CD4-positive, alpha-beta memory T cell (primary cell): ENCODE results near the gene MDK. TPM values are rescaled to one million over a fixed set of nuclear protein-coding genes. Genes with fewer than 3 reads are reported as not detected.
A peak's percentile ranks its signal among the peaks of the same experiment; 100 is the strongest.
"Not testable (repeated sequence)": the region's sequence is repeated elsewhere in the genome, so short reads cannot be mapped to it uniquely, and the experiment has no call there.

Experiments
- CTCF ChIA-PET: fragments of 350-600 bp; sonication (Branson Sonifier 250); formaldehyde crosslinking; loops from one replicate; lab custom pipeline; 2021; ENCODE audit warnings: inconsistent platforms; ENCODE audit not compliant: partially characterized antibody; lab: Charles Lee
- POLR2A ChIA-PET: fragments of 350-600 bp; sonication (Branson Sonifier 250); formaldehyde crosslinking; loops from one replicate; lab custom pipeline; 2021; ENCODE audit not compliant: partially characterized antibody; lab: Charles Lee
- DNase-seq, 5 donors: peaks; one replicate each; pipeline versions ENCODE4 v3.0.0 to v3.0.0-alpha.2; 2020 to 2022; ENCODE audit warnings: mixed read lengths in 1 of 5
- H3K27ac ChIP-seq: one replicate; pipeline ENCODE4 v1.7.0; 2013; ENCODE audit warnings: low read depth, low read length
- H3K27me3 ChIP-seq: 2 replicates; pipeline ENCODE4 v1.7.0; 2013; ENCODE audit warnings: mild to moderate bottlenecking, low read length, moderate library complexity; ENCODE audit not compliant: insufficient read depth
- H3K36me3 ChIP-seq: 2 replicates; pipeline ENCODE4 v1.7.0; 2013; ENCODE audit warnings: mild to moderate bottlenecking, low read length, moderate library complexity; ENCODE audit not compliant: insufficient read depth
- H3K4me1 ChIP-seq: 2 replicates; pipeline ENCODE4 v1.7.0; 2013; ENCODE audit warnings: mild to moderate bottlenecking, low read length, moderate library complexity; ENCODE audit not compliant: insufficient read depth
- H3K4me3 ChIP-seq, 2 donors: one replicate each; pipeline ENCODE4 v1.7.0; 2013; ENCODE audit warnings: low read length in 2 of 2, mild to moderate bottlenecking in 1 of 2
- H3K9me3 ChIP-seq, 2 donors: one replicate each; pipeline ENCODE4 v1.7.0; 2013; ENCODE audit warnings: low read length in 2 of 2, control low read depth in 1 of 2; ENCODE audit not compliant: control insufficient read depth in 1 of 2
- H3K27ac Mint-ChIP-seq, 7 donors: one replicate each; pipeline ENCODE4 v1.8.0; 2020 to 2021; ENCODE audit warnings: mixed read lengths in 7 of 7, mild to moderate bottlenecking in 6 of 7, inconsistent platforms in 3 of 7, moderate library complexity in 3 of 7
- H3K27me3 Mint-ChIP-seq, 2 donors: one replicate each; pipeline ENCODE4 v1.8.0; 2020 to 2021; ENCODE audit warnings: mixed read lengths in 2 of 2
- H3K36me3 Mint-ChIP-seq, 2 donors: one replicate each; pipeline ENCODE4 v1.8.0; 2020 to 2021; ENCODE audit warnings: mixed read lengths in 2 of 2, inconsistent platforms in 1 of 2, mild to moderate bottlenecking in 1 of 2
- H3K4me1 Mint-ChIP-seq, 4 donors: one replicate each; pipeline ENCODE4 v1.8.0; 2020 to 2021; ENCODE audit warnings: mixed read lengths in 4 of 4, mild to moderate bottlenecking in 1 of 4
- H3K4me3 Mint-ChIP-seq, 8 donors: one replicate each; pipeline ENCODE4 v1.8.0; 2020 to 2021; ENCODE audit warnings: mixed read lengths in 8 of 8, mild to moderate bottlenecking in 7 of 8, moderate library complexity in 6 of 8, inconsistent platforms in 3 of 8
- H3K9me3 Mint-ChIP-seq, 8 donors: one replicate each; pipeline ENCODE4 v1.8.0; 2020 to 2021; ENCODE audit warnings: mixed read lengths in 8 of 8, mild to moderate bottlenecking in 5 of 8, inconsistent platforms in 3 of 8, moderate library complexity in 1 of 8
- intact Hi-C: fragments of 100-400 bp; cut with micrococcal nuclease; formaldehyde crosslinking; loops from one replicate; pipeline ENCODE4 v1.15.1; 2023
- polyA plus RNA-seq, 2 donors: library from polyadenylated mRNA; unstranded; fragments of 300-500 nt; fragmentation: Illumina TruSeq; gene quantifications; one replicate each; pipeline ENCODE4 v1.2.3, GENCODE V29; 2021
- total RNA-seq, 2 experiments: library from RNA; stranded (reverse); gene quantifications; one replicate each; pipeline ENCODE4 v1.2.3, GENCODE V29; 2021

The MDK gene
- total and polyA plus RNA-seq, 4 experiments from 2014 or later: 4.7 to 5.6 TPM; not detected in 2

DNA sequence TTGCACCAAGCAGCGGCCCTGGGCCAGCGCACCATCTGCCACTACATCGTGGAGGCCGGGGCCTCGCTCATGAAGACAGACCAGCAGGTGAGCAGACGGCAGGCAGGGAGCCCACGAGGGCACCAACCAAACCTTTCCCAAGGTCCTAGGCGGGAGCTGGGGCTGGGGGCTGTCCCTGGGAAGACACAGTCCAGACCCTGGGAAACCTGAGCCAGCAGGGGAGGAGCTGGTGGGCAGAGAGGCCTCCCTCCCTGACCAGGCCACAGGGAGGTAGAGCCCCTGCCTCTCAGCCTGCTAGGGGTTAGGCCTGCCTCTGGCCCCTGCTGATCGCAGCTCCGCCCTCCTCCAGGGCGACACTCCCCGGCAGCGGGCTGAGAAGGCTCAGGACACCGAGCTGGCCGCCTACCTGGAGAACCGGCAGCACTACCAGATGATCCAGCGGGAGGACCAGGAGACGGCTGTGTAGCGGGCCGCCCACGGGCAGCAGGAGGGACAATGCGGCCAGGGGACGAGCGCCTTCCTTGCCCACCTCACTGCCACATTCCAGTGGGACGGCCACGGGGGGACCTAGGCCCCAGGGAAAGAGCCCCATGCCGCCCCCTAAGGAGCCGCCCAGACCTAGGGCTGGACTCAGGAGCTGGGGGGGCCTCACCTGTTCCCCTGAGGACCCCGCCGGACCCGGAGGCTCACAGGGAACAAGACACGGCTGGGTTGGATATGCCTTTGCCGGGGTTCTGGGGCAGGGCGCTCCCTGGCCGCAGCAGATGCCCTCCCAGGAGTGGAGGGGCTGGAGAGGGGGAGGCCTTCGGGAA, 1.8 kb upstream of the MDK start:
- Mint-ChIP-seq H3K27ac (peak overlapping the region; percentile 41 to 77 (median 73)), H3K36me3 (peaks cover 20 to 37% of the 10 kb centered on the region in 2 donors), H3K4me3 (peak overlapping the region in 6 of 8 donors; percentile 40 to 70 (median 58)), H3K27me3 (peaks cover 0 to 11% of the 10 kb centered on the region in 2 donors)
- H3K27me3 ChIP-seq: peaks cover 12% of the 10 kb centered on the region
- CTCF ChIA-PET: interaction anchor here (1.8 to 3.1 kb wide), 2 partner anchors 9 to 26 kb away, joined by 4 to 14 read pairs; no protein-coding TSS in a partner anchor
- H3K4me3 ChIP-seq, H3K27ac ChIP-seq, H3K9me3 Mint-ChIP-seq, H3K4me1 Mint-ChIP-seq, H3K9me3 ChIP-seq, DNase-seq: not testable (repeated sequence)
- H3K36me3 ChIP-seq: peaks cover 24% of the 10 kb centered on the region
- intact Hi-C loops: loop anchor here (5.0 kb wide), 1 partner anchor 32 kb away; the partner anchor contains the start of gene DGKZ
- peaks cover 12% of the 10 kb centered on the region for H3K4me1 ChIP-seq
- POLR2A ChIA-PET: interaction anchor here (0.9 to 4.3 kb wide), 7 partner anchors 12 to 181 kb away, joined by 3 to 34 read pairs (median 3); partner anchors contain the start of genes CHRM4 and DGKZ

DNA sequence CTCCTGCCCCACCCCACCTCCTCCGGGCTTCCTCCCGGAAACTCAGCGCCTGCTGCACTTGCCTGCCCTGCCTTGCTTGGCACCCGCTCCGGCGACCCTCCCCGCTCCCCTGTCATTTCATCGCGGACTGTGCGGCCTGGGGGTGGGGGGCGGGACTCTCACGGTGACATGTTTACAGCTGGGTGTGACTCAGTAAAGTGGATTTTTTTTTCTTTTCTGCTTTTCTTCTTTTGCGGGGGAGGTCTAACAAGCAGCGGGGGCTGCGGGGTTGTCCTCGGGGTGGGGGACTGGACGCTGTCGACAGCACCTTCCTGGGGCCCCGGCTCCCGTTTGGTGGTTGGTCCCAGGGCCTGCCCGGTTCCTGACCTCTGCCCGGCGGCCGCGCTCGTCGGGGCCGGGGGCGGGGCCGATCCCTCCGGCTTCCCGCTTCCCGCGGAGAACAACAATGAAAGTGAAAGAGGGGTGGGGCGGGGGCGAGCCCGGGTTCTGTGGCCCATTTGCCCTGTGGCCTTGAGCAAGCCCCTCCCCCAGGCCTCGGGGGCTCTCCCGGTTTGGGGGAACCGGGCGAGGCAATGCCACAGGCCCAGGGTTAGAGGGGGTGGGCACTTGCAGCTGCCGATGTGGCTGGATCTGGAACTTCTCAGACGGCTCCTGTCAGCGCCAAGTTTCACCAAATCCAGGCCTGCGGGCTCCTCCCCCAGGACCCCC, 975 bp upstream of the MDK start:
- peaks cover 12% of the 10 kb centered on the region for H3K27me3 ChIP-seq
- H3K4me3 ChIP-seq: peak overlapping the region; percentile 29 to 60
- H3K36me3 ChIP-seq: peaks cover 16% of the 10 kb centered on the region
- no peaks in the 10 kb centered on the region for H3K9me3 ChIP-seq
- Mint-ChIP-seq H3K4me1 (peaks cover 4 to 9% (median 7%) of the 10 kb centered on the region in 4 donors), H3K9me3 (peaks cover 0 to 2% (median 0%) of the 10 kb centered on the region in 8 donors), H3K36me3 (peaks cover 18 to 31% of the 10 kb centered on the region in 2 donors), H3K4me3 (peak overlapping the region; percentile 80 to 90 (median 82)), H3K27ac (peak overlapping the region; percentile 32 to 86 (median 71)), H3K27me3 (peaks cover 3 to 15% of the 10 kb centered on the region in 2 donors)
- intact Hi-C loops: loop anchor here (5.0 kb wide), 1 partner anchor 33 kb away; the partner anchor contains the start of gene DGKZ
- POLR2A ChIA-PET: interaction anchor here (0.9 to 4.3 kb wide), 9 partner anchors 8 to 213 kb away, joined by 3 to 34 read pairs (median 4); partner anchors contain the start of genes AMBRA1, CHRM4 and DGKZ
- peak overlapping the region; percentile 49 for H3K27ac ChIP-seq
- DNase-seq: peak; percentile 41 to 79 (median 47)
- CTCF ChIA-PET: interaction anchor here (0.5 to 1.8 kb wide), 2 partner anchors 8 to 20 kb away, joined by 3 to 4 read pairs; no protein-coding TSS in a partner anchor
- H3K4me1 ChIP-seq: peaks cover 12% of the 10 kb centered on the region

DNA sequence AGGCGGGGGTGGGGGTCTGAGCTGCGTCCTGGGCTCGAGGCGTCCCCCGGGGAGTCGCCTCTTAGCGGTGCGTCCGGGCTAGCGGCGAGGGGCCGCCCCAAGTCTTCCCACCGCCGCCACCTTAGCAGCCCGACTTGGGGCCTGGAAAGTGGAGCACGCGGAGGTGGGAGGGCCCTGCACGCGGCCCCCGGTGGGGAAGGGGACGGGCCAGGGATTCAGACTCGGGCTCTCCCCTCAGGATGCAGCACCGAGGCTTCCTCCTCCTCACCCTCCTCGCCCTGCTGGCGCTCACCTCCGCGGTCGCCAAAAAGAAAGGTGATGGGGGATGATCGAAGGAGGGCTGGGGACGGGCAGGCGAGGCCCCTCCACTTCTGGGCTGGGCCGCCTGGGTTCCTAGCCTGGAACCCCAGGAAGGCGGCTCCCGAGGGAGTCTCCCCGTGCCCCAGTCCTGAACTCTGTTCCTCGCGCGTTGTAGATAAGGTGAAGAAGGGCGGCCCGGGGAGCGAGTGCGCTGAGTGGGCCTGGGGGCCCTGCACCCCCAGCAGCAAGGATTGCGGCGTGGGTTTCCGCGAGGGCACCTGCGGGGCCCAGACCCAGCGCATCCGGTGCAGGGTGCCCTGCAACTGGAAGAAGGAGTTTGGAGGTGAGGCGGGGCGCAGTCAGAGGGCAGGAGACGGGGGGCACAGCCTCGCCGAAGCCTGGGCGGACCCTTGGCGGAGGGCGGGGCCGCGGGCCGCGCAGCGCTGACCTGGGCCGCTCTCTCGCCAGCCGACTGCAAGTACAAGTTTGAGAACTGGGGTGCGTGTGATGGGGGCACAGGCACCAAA, 563 bp downstream of the MDK start:
- Histone ChIP-seq H3K36me3 (peaks cover 4% of the 10 kb centered on the region), H3K4me3 (peak overlapping the region in 1 of 2 donors; percentile 28), H3K4me1 (peaks cover 12% of the 10 kb centered on the region), H3K27me3 (peaks cover 12% of the 10 kb centered on the region), H3K27ac (no peak overlapping the region), H3K9me3 (no peaks in the 10 kb centered on the region)
- POLR2A ChIA-PET: interaction anchor here (1.5 to 2.4 kb wide), 2 partner anchors 30 to 36 kb away, joined by 4 to 9 read pairs; no protein-coding TSS in a partner anchor
- Mint-ChIP-seq H3K27ac (peak overlapping the region in 2 of 7 donors; percentile 21 to 42), H3K27me3 (peaks cover 14 to 28% of the 10 kb centered on the region in 2 donors), H3K9me3 (peaks cover 0 to 2% (median 0%) of the 10 kb centered on the region in 8 donors), H3K4me3 (peak overlapping the region; percentile 67 to 82 (median 76)), H3K4me1 (peaks cover 4 to 20% (median 7%) of the 10 kb centered on the region in 4 donors), H3K36me3 (peaks cover 10 to 22% of the 10 kb centered on the region in 2 donors)
- intact Hi-C loops: loop anchor here (5.0 kb wide), 1 partner anchor 35 kb away; the partner anchor contains the start of gene DGKZ
- no peak for DNase-seq
- CTCF ChIA-PET: no interaction called here

DNA sequence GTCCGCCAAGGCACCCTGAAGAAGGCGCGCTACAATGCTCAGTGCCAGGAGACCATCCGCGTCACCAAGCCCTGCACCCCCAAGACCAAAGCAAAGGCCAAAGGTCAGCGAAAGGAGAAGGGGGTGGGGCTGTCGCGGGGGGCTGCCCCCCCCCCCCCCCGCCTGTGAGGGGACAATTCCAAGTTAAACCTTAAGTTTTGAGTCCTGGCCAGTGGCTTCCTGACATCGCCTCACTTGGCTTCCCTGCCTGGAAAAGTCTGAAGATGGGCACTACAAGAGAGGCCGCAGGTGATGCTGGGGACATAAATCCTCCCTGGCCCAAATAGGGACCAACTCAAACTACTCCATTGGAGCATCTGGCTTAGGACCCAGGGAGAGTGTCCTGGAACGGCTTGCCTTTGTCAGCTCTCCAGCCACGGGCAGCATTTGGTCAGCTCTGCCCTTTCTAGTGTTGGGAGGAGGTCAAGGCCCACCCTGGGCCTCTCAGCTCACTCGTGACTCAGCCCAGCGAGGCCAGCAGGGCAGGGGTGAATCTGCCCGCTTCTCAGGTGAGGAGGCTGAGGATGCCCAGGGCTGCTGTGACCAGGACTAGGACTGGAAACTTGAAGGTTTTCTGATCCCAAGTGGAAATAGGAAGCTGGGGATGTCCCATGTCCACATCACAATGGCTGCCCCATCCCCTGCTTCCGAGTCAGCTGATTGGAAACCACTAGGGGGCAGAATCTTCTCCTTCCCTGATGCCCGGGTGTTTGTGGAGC, 1.4 kb downstream of the MDK start:
- CTCF ChIA-PET: no interaction called here
- Mint-ChIP-seq H3K27me3 (peaks cover 14 to 33% of the 10 kb centered on the region in 2 donors), H3K4me3 (peak overlapping the region in 4 of 8 donors; percentile 51 to 82 (median 58))

DNA sequence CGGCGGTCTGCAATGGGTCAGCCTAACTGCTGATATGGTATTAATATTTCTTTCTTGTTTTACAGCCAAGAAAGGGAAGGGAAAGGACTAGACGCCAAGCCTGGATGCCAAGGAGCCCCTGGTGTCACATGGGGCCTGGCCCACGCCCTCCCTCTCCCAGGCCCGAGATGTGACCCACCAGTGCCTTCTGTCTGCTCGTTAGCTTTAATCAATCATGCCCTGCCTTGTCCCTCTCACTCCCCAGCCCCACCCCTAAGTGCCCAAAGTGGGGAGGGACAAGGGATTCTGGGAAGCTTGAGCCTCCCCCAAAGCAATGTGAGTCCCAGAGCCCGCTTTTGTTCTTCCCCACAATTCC, 1.9 kb downstream of the MDK start:
- Mint-ChIP-seq H3K27me3 (peaks cover 20 to 38% of the 10 kb centered on the region in 2 donors), H3K4me1 (peaks cover 9 to 27% (median 13%) of the 10 kb centered on the region in 4 donors), H3K36me3 (peaks cover 0 to 10% of the 10 kb centered on the region in 2 donors), H3K9me3 (no peaks in the 10 kb centered on the region), H3K4me3 (peak overlapping the region in 2 of 8 donors; percentile 46 to 52), H3K27ac (no peak overlapping the region)
- Histone ChIP-seq H3K27me3 (peaks cover 18% of the 10 kb centered on the region), H3K4me1 (peaks cover 19% of the 10 kb centered on the region), H3K36me3 (no peaks in the 10 kb centered on the region), H3K27ac (no peak overlapping the region), H3K9me3 (no peaks in the 10 kb centered on the region), H3K4me3 (no peak overlapping the region)
- ChIA-PET POLR2A (no interaction called here), CTCF (no interaction called here)
- no peak for DNase-seq
- intact Hi-C loops: loop anchor here (5.0 kb wide), 1 partner anchor 36 kb away; the partner anchor contains the start of gene DGKZ

More for the DNA sequence above, 1.4 kb downstream of the MDK start:
- Mint-ChIP-seq H3K9me3 (no peaks in the 10 kb centered on the region), H3K4me1 (peaks cover 4 to 21% (median 9%) of the 10 kb centered on the region in 4 donors), H3K27ac (no peak overlapping the region), H3K36me3 (peaks cover 2 to 14% of the 10 kb centered on the region in 2 donors)
- Histone ChIP-seq H3K9me3 (no peaks in the 10 kb centered on the region), H3K36me3 (no peaks in the 10 kb centered on the region), H3K27ac (no peak overlapping the region), H3K27me3 (peaks cover 16% of the 10 kb centered on the region), H3K4me1 (peaks cover 13% of the 10 kb centered on the region), H3K4me3 (no peak overlapping the region)
- intact Hi-C loops: loop anchor here (5.0 kb wide), 1 partner anchor 36 kb away; the partner anchor contains the start of gene DGKZ
- DNase-seq: no peak
- POLR2A ChIA-PET: no interaction called here
